GM18873 (cell line): ENCODE results near the gene TGM2.

Source experiments
- ATAC-seq: cut with Tn5 transposase; IDR thresholded peaks from one replicate; pipeline ENCODE4 v1.9.1; 2021; ENCODE audit warnings: mild to moderate bottlenecking, moderate library complexity, moderate number of reproducible peaks; ENCODE audit not compliant: unreplicated experiment, low FRiP score

The TGM2 gene

DNA sequence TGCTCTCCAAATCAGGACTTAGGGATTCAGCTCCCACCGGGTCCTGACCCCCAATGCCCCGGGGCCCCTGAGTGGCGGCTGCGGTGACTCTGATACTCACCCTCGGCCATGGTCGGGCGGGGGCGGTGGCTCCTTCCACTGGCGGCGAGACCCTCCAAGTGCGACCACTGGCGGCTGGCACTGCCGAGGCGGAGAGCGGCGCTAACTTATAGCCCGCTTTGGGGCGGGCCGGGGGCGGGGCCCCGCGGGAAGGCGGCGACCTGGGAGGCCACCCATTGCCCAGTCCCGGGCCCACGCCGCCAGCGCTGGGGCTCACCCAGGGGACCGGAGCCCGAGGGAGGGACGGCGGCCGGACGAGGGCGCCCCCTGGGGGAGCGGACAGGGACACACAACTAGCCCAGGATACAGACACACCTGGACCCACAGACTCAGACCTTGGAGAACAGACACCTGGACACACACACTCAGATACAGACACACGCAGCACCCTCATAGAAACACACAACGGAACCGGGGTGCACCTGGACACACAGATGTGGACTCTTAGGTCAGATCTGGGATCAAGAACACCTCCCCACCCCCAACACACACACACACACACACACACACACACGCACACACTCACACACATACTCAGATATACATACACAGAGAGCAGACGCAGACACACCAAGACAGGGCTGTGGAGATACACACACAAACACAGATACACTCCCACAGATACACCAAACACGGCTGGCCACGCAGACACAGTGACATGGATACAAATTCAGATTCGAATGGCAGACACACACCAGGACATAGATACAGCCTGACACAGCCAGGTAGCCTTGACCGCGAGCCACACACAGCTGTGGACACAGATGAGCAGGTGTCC lies at the start of gene TGM2:
Gene TGM2 (minus strand): TSS at position 182 of the 877 bp plus-strand sequence. CDS start 72 bp downstream, at position 110.
- ATAC-seq: no peak

DNA sequence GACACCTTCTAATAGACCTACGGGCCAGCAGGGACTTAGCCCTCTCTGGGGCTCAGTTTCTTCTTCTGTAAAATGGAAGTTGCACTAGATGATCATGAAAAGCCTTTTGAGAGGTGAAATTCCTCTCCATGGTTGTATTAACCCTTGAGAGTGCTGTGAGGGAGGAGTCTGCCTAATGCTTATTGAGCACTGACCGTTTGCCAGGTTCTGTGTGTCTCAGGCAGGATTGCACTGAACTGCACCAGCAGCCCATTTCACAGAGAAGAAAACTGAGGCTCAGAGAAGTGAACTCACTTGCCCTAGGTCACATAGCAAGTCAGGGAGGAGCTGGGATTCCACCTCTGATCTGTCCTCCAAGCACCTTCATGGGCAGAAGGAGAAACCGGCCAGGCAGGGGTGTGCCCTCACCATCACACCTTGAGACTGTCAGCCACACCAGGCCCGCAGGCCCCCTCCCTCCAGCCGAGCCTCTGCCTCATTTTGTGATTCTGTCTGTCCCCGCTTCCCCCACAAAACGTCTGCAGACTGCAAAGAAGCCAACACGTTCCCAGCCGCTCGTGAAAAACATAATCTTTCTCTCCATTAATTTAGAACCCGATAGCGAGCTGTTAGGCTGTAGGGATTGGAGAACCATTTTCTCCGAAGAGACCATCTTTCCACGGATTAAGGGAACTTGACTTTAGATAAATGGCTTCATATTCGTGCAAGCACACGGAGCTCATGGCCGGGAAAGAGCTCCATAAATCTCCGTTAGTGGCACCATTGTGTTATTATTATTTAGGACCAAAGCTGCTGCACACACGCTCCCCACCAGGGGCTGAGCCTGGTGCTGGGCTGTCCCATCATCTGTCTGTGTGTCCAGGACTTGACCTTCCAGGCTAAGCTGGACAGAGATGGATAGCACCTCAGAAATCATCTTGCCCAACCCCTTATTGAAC lies 49.5 kb upstream of the TGM2 start:
- no peak for ATAC-seq

DNA sequence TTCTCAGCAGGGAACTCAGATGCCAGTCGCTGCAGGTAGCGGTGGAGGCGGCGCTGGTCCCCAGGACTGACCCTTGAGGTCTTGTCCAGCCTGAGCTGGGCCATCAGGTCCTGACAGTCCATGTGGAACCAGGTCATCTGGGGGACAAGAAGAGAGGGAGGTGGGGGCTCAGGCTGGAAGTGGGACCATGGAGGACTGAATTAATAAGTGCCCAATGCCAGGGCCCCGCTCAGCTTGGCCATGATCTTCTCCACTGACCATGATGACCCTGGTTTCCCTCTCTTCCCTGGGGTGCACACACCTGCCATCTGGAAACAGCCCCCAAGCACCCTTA lies 48.5 kb upstream of the TGM2 start:
- no peak for ATAC-seq

- no peak for ATAC-seq
Observed at GRCh38 chr20:38212806-38213606, 47.9 kb upstream of the TGM2 start.

GRCh38 chr20:38211200-38212097 lies 46.4 kb upstream of the TGM2 start:
- ATAC-seq: no peak

- ATAC-seq: no peak
Observed at GRCh38 chr20:38210741-38211140, 45.7 kb upstream of the TGM2 start.

- ATAC-seq: no peak
Observed at GRCh38 chr20:38209736-38210405, 44.8 kb upstream of the TGM2 start.

DNA sequence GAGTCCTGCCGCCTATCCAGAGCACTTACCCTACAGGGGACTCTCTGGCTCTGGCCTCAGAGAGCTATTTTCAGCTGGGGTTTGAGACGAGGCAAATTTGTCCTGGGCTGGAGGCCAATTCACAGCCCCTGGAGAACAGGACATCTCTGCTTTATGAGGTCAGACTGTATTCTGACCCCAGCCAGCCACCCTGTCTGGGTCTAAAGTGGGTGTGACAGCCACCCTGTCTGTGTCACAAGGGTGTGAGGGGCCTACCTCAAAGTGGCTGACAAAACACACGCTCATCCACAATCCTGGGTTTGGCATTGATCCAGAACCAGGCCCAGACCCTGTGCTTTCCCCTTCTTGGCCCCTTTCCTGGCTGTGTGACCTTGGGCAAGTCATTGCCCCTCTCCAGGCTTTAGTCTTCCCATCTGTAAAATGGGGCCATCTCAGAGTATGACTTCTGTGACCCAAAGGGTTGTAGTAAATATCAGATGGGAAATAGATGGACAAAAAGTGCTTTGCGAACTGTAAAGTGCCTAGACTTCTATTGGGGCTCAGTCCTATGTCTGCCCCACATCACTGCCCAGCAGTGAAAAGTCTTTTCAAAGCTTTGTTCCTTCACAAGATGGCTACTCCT lies 44.1 kb upstream of the TGM2 start:
- no peak for ATAC-seq

- ATAC-seq: no peak
Observed at GRCh38 chr20:38208523-38208922, 43.5 kb upstream of the TGM2 start.

DNA sequence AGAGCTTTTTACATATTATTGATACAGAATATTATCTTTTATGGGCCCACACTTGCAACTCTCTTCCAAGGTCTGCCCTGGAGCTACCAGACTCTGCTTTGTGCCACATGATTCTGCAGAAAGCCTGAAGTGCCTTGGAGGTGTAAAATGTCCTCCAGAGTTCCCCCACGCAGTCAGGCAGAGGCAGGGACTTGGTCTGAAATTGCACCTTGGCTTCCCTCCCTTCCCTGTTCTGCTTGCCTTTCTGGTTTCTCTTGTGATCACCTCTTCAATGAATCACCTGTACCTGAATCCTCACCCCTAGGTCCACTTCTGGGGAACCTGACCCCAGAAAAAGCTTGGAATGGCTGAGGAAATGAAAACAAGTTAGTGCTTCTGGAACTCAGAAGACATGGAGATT lies 43.0 kb upstream of the TGM2 start:
- ATAC-seq: no peak

- no peak for ATAC-seq
Observed at GRCh38 chr20:38207621-38208020, 42.6 kb upstream of the TGM2 start.

GRCh38 chr20:38205001-38205400 lies 39.9 kb upstream of the TGM2 start:
- ATAC-seq: no peak

GRCh38 chr20:38203981-38204357 lies 38.9 kb upstream of the TGM2 start:
- ATAC-seq: no peak

- ATAC-seq: no peak
Observed at GRCh38 chr20:38203337-38203980, 38.4 kb upstream of the TGM2 start.

DNA sequence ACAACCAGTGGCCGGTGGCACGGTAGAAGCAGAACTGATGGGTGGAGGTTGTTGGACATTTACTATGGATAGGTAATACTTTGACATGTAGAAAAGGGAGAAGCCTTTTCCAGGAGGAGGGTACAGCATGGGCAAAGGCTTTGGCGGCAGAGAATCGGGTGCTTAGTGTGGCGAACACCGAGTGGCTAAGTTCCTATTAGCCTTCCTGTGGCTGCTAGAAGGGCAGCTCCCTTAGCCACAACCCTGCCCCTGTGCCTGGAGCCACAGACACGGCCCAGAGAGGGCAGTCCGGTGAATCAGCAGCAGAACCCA lies 37.9 kb upstream of the TGM2 start:
- no peak for ATAC-seq

DNA sequence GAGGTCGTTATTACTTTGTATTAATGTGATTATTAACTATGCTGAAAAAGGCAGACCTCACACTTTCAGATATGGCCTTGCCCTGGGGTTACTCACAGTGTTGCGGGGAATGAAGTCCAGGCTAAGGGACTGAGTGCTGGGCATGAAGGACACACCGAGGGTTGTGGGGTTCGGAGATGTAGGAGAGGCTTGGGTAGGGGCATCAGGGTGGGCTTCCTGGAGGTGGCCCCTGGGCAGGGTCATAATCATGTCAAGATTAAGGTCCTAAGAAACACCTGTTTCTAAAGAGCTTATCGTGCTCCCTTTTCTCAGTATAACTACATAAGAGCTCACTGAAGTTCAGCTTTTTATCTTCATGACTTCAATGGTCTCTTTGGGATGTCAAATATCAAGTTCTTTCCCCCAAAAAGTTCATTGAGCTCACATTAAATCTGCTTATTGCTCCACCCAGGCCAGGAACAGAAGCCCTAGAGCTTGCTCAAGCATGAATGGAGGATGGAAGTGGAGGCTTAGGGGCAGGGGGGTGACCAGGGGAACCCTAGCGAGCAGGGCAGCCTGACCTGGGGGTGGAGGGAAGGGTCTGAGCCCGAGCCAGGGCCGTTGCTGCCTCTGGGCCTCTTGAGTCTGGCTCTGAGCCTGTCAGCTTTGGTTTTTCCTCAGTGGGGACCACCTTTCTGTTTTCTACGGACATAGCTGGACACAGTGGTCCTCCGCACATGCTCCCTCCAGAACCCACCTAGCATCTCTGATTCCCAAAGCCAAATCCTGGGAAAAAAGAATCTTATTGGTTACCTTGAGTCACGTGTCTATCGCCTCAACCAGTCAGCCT lies 37.3 kb upstream of the TGM2 start:
- no peak for ATAC-seq

DNA sequence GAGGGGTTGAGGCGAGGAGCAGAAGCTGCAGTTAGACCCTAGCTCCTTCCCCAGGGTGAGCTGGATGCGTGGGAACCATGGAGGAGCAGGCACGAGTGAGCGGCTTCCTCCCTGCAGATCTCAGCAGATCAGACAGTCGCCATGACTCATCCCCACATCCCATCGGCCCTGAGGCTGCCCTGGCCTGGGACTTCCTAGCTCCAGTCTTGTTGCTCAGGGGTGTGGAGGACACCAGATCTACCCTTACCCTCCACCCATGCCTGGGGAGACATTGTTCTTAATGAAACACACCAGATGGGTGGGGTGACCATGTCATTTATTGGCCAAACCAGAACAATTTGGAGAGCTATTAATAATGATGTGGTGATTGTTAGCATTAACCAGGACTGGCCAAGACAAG lies 36.3 kb upstream of the TGM2 start:
- ATAC-seq: no peak

- no peak for ATAC-seq
Observed at GRCh38 chr20:38200646-38201045, 35.6 kb upstream of the TGM2 start.
